Astrocyte of the spinal cord (primary cell): Measurements from ENCODE around the gene ABLIM2.

Source experiments
- DNase-seq: peaks from one replicate; pipeline ENCODE4 v3.0.0; 2011; ENCODE audit warnings: low read depth, low spot score
- H3K4me3 ChIP-seq: 2 replicates; pipeline ENCODE4 v1.5.1; 2011; ENCODE audit warnings: low read depth, mild to moderate bottlenecking, low read length, moderate library complexity
- CTCF ChIP-seq: IDR thresholded peaks from 2 replicates; pipeline ENCODE4 v1.5.1; 2012; ENCODE audit warnings: low read depth, mild to moderate bottlenecking, low read length, inconsistent platforms
- in situ Hi-C: cut with HindIII; loops from 2 replicates; pipeline ENCODE4 v1.10.0; 2017; ENCODE audit warnings: low sequenced_read_pairs

The ABLIM2 gene

GRCh38 chr4:8086783-8087445 is 71.7 kb downstream of the ABLIM2 start:
- no peak overlapping the region for H3K4me3 ChIP-seq
- DNase-seq, result no peak
- TF ChIP-seq CTCF, result no peak
- in situ Hi-C loops, result no loop called here

GRCh38 chr4:8085491-8086117 is 73.0 kb downstream of the ABLIM2 start:
- no peak overlapping the region for H3K4me3 ChIP-seq
- DNase-seq, result no peak
- no peak for TF ChIP-seq CTCF
- in situ Hi-C loops, result no loop called here

- DNase-seq, result no peak
- no peak overlapping the region for H3K4me3 ChIP-seq
- in situ Hi-C loops, result no loop called here
- no peak for TF ChIP-seq CTCF
These were observed 73.7 kb downstream of the ABLIM2 start for GRCh38 chr4:8084712-8085490.

DNA sequence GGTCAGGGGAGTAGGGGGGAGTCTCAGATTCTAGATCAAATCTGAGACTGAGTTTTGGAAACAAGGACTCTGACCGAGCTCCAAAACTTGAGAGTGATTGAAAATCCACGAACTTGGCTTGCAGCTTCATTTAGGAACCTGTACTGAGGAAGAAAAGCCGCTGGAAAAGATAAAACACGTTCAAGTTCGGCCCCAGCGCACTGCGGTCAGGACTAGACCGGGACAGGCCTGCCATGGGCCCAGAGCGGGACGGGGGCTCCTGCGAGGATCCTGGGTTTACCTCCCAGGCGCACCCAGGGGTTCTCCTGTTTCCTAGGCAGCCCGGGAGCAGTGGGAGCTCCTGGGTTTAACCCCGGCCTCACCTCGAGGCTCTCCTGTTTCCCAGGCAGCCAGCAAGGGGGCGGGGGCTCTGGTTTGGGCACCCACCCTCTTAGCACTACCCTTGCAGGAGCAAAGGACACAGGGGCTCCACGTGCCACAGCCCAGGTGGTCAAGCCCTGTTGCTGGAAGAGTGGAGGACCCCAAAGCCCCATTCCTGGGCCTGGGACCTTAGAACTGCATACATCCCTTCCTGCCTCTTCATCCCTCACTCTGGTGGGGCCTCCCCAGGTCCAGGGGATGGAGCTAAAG is 74.5 kb downstream of the ABLIM2 start:
- H3K4me3 ChIP-seq, result no peak overlapping the region
- no peak for TF ChIP-seq CTCF
- no peak for DNase-seq
- in situ Hi-C loops, result no loop called here

GRCh38 chr4:8083086-8083825 is 75.4 kb downstream of the ABLIM2 start:
- DNase-seq, result no peak
- in situ Hi-C loops, result no loop called here
- no peak overlapping the region for H3K4me3 ChIP-seq
- TF ChIP-seq CTCF, result no peak

- no peak overlapping the region for H3K4me3 ChIP-seq
- DNase-seq, result peak; percentile 1
- in situ Hi-C loops, result no loop called here
- TF ChIP-seq CTCF, result no peak
These were observed 76.0 kb downstream of the ABLIM2 start for GRCh38 chr4:8082517-8083055.
